Measurements from ENCODE around the gene MRAP2.

Gene MRAP2

GRCh38 chr6:84013354-84013753, 20.2 kb upstream of the MRAP2 start:
- no peaks in the 10 kb centered on the region for H3K9me3 ChIP-seq (ENCODE audit: control insufficient read depth in 1 of 2, low read length in 2 of 2)
- peaks cover 8 to 15% of the 10 kb centered on the region in 2 donors for H3K4me1 ChIP-seq (ENCODE audit: control insufficient read depth in 1 of 2, insufficient read depth in 2 of 2, low read length in 2 of 2)
- H3K27ac ChIP-seq (ENCODE audit: low read depth, low read length) = no peak overlapping the region
- no peaks in the 10 kb centered on the region for H3K27me3 ChIP-seq (ENCODE audit: control insufficient read depth in 1 of 2, insufficient read depth in 2 of 2, low read length in 2 of 2)
- H3K9ac ChIP-seq (ENCODE audit: low read depth in 1 of 2, low read length in 2 of 2) = no peak overlapping the region
- H3K36me3 ChIP-seq (ENCODE audit: control insufficient read depth in 1 of 2, insufficient read depth in 2 of 2, low read length in 2 of 2) = no peaks in the 10 kb centered on the region
- no peak overlapping the region for H3K4me3 ChIP-seq (ENCODE audit: low read depth in 1 of 2, low read length in 2 of 2)

- H3K4me3 ChIP-seq (ENCODE audit: low read depth in 1 of 2, low read length in 2 of 2) = no peak overlapping the region
- no peak overlapping the region for H3K27ac ChIP-seq (ENCODE audit: low read depth, low read length)
- no peaks in the 10 kb centered on the region for H3K9me3 ChIP-seq (ENCODE audit: control insufficient read depth in 1 of 2, low read length in 2 of 2)
- peaks cover 0 to 4% of the 10 kb centered on the region in 2 donors for H3K27me3 ChIP-seq (ENCODE audit: control insufficient read depth in 1 of 2, insufficient read depth in 2 of 2, low read length in 2 of 2)
- H3K36me3 ChIP-seq (ENCODE audit: control insufficient read depth in 1 of 2, insufficient read depth in 2 of 2, low read length in 2 of 2) = no peaks in the 10 kb centered on the region
- H3K4me1 ChIP-seq (ENCODE audit: control insufficient read depth in 1 of 2, insufficient read depth in 2 of 2, low read length in 2 of 2) = peaks cover 8 to 21% of the 10 kb centered on the region in 2 donors
- H3K9ac ChIP-seq (ENCODE audit: low read depth in 1 of 2, low read length in 2 of 2) = no peak overlapping the region
These were observed 19.6 kb upstream of the MRAP2 start for GRCh38 chr6:84013931-84014330.

GRCh38 chr6:84016029-84016428, 17.5 kb upstream of the MRAP2 start:
- Histone ChIP-seq H3K27me3 (ENCODE audit: control insufficient read depth in 1 of 2, insufficient read depth in 2 of 2, low read length in 2 of 2) (peaks cover 0 to 4% of the 10 kb centered on the region in 2 donors), H3K4me1 (ENCODE audit: control insufficient read depth in 1 of 2, insufficient read depth in 2 of 2, low read length in 2 of 2) (peaks cover 8 to 22% of the 10 kb centered on the region in 2 donors), H3K36me3 (ENCODE audit: control insufficient read depth in 1 of 2, insufficient read depth in 2 of 2, low read length in 2 of 2) (no peaks in the 10 kb centered on the region), H3K9ac (ENCODE audit: low read depth in 1 of 2, low read length in 2 of 2) (no peak overlapping the region), H3K9me3 (ENCODE audit: control insufficient read depth in 1 of 2, low read length in 2 of 2) (no peaks in the 10 kb centered on the region), H3K4me3 (ENCODE audit: low read depth in 1 of 2, low read length in 2 of 2) (no peak overlapping the region), H3K27ac (ENCODE audit: low read depth, low read length) (no peak overlapping the region)

GRCh38 chr6:84017709-84018452, 15.7 kb upstream of the MRAP2 start:
- Histone ChIP-seq H3K27ac (ENCODE audit: low read depth, low read length) (no peak overlapping the region), H3K36me3 (ENCODE audit: control insufficient read depth in 1 of 2, insufficient read depth in 2 of 2, low read length in 2 of 2) (no peaks in the 10 kb centered on the region), H3K4me1 (ENCODE audit: control insufficient read depth in 1 of 2, insufficient read depth in 2 of 2, low read length in 2 of 2) (peaks cover 8 to 22% of the 10 kb centered on the region in 2 donors), H3K4me3 (ENCODE audit: low read depth in 1 of 2, low read length in 2 of 2) (no peak overlapping the region), H3K27me3 (ENCODE audit: control insufficient read depth in 1 of 2, insufficient read depth in 2 of 2, low read length in 2 of 2) (peaks cover 0 to 4% of the 10 kb centered on the region in 2 donors), H3K9ac (ENCODE audit: low read depth in 1 of 2, low read length in 2 of 2) (no peak overlapping the region), H3K9me3 (ENCODE audit: control insufficient read depth in 1 of 2, low read length in 2 of 2) (no peaks in the 10 kb centered on the region)

GRCh38 chr6:84018453-84019061, 15.0 kb upstream of the MRAP2 start:
- peaks cover 0 to 4% of the 10 kb centered on the region in 2 donors for H3K27me3 ChIP-seq (ENCODE audit: control insufficient read depth in 1 of 2, insufficient read depth in 2 of 2, low read length in 2 of 2)

GRCh38 chr6:84019141-84019841, 14.3 kb upstream of the MRAP2 start:
- H3K36me3 ChIP-seq (ENCODE audit: control insufficient read depth in 1 of 2, insufficient read depth in 2 of 2, low read length in 2 of 2) = no peaks in the 10 kb centered on the region
- H3K4me3 ChIP-seq (ENCODE audit: low read depth in 1 of 2, low read length in 2 of 2) = no peak overlapping the region
- peaks cover 0 to 4% of the 10 kb centered on the region in 2 donors for H3K27me3 ChIP-seq (ENCODE audit: control insufficient read depth in 1 of 2, insufficient read depth in 2 of 2, low read length in 2 of 2)

More at GRCh38 chr6:84018453-84019061, 15.0 kb upstream of the MRAP2 start:
- H3K27ac ChIP-seq (ENCODE audit: low read depth, low read length) = no peak overlapping the region
- no peak overlapping the region for H3K4me3 ChIP-seq (ENCODE audit: low read depth in 1 of 2, low read length in 2 of 2)
- no peak overlapping the region for H3K9ac ChIP-seq (ENCODE audit: low read depth in 1 of 2, low read length in 2 of 2)
- no peaks in the 10 kb centered on the region for H3K9me3 ChIP-seq (ENCODE audit: control insufficient read depth in 1 of 2, low read length in 2 of 2)
- no peaks in the 10 kb centered on the region for H3K36me3 ChIP-seq (ENCODE audit: control insufficient read depth in 1 of 2, insufficient read depth in 2 of 2, low read length in 2 of 2)
- H3K4me1 ChIP-seq (ENCODE audit: control insufficient read depth in 1 of 2, insufficient read depth in 2 of 2, low read length in 2 of 2) = peaks cover 8 to 21% of the 10 kb centered on the region in 2 donors

GRCh38 chr6:84019842-84020211, 13.7 kb upstream of the MRAP2 start:
- no peak overlapping the region for H3K27ac ChIP-seq (ENCODE audit: low read depth, low read length)
- H3K4me3 ChIP-seq (ENCODE audit: low read depth in 1 of 2, low read length in 2 of 2) = no peak overlapping the region
- no peaks in the 10 kb centered on the region for H3K36me3 ChIP-seq (ENCODE audit: control insufficient read depth in 1 of 2, insufficient read depth in 2 of 2, low read length in 2 of 2)
- H3K27me3 ChIP-seq (ENCODE audit: control insufficient read depth in 1 of 2, insufficient read depth in 2 of 2, low read length in 2 of 2) = peaks cover 0 to 4% of the 10 kb centered on the region in 2 donors
- no peaks in the 10 kb centered on the region for H3K9me3 ChIP-seq (ENCODE audit: control insufficient read depth in 1 of 2, low read length in 2 of 2)
- H3K9ac ChIP-seq (ENCODE audit: low read depth in 1 of 2, low read length in 2 of 2) = no peak overlapping the region
- peaks cover 8 to 16% of the 10 kb centered on the region in 2 donors for H3K4me1 ChIP-seq (ENCODE audit: control insufficient read depth in 1 of 2, insufficient read depth in 2 of 2, low read length in 2 of 2)

More at GRCh38 chr6:84019141-84019841, 14.3 kb upstream of the MRAP2 start:
- Histone ChIP-seq H3K27ac (ENCODE audit: low read depth, low read length) (no peak overlapping the region), H3K4me1 (ENCODE audit: control insufficient read depth in 1 of 2, insufficient read depth in 2 of 2, low read length in 2 of 2) (peaks cover 8 to 16% of the 10 kb centered on the region in 2 donors), H3K9me3 (ENCODE audit: control insufficient read depth in 1 of 2, low read length in 2 of 2) (no peaks in the 10 kb centered on the region), H3K9ac (ENCODE audit: low read depth in 1 of 2, low read length in 2 of 2) (no peak overlapping the region)

GRCh38 chr6:84021625-84022024, 11.9 kb upstream of the MRAP2 start:
- H3K27me3 ChIP-seq (ENCODE audit: control insufficient read depth in 1 of 2, insufficient read depth in 2 of 2, low read length in 2 of 2) = peaks cover 0 to 4% of the 10 kb centered on the region in 2 donors
- no peaks in the 10 kb centered on the region for H3K36me3 ChIP-seq (ENCODE audit: control insufficient read depth in 1 of 2, insufficient read depth in 2 of 2, low read length in 2 of 2)
- H3K9me3 ChIP-seq (ENCODE audit: control insufficient read depth in 1 of 2, low read length in 2 of 2) = no peaks in the 10 kb centered on the region
- peaks cover 12 to 23% of the 10 kb centered on the region in 2 donors for H3K4me1 ChIP-seq (ENCODE audit: control insufficient read depth in 1 of 2, insufficient read depth in 2 of 2, low read length in 2 of 2)
- H3K9ac ChIP-seq (ENCODE audit: low read depth in 1 of 2, low read length in 2 of 2) = no peak overlapping the region
- no peak overlapping the region for H3K27ac ChIP-seq (ENCODE audit: low read depth, low read length)
- H3K4me3 ChIP-seq (ENCODE audit: low read depth in 1 of 2, low read length in 2 of 2) = no peak overlapping the region

GRCh38 chr6:84026721-84027164, 6.8 kb upstream of the MRAP2 start:
- H3K4me3 ChIP-seq (ENCODE audit: low read depth in 1 of 2, low read length in 2 of 2) = peak overlapping the region in 1 of 2 donors; percentile 19
- H3K36me3 ChIP-seq (ENCODE audit: control insufficient read depth in 1 of 2, insufficient read depth in 2 of 2, low read length in 2 of 2) = no peaks in the 10 kb centered on the region
- no peaks in the 10 kb centered on the region for H3K27me3 ChIP-seq (ENCODE audit: control insufficient read depth in 1 of 2, insufficient read depth in 2 of 2, low read length in 2 of 2)
- H3K27ac ChIP-seq (ENCODE audit: low read depth, low read length) = no peak overlapping the region
- H3K9ac ChIP-seq (ENCODE audit: low read depth in 1 of 2, low read length in 2 of 2) = no peak overlapping the region
- H3K4me1 ChIP-seq (ENCODE audit: control insufficient read depth in 1 of 2, insufficient read depth in 2 of 2, low read length in 2 of 2) = peaks cover 13 to 22% of the 10 kb centered on the region in 2 donors
- H3K9me3 ChIP-seq (ENCODE audit: control insufficient read depth in 1 of 2, low read length in 2 of 2) = no peaks in the 10 kb centered on the region

All from duodenal mucosa (tissue), 2 donors.